HepG2 (cell line): ENCODE measurements around the gene SRCAP. TPM values are rescaled to one million over a fixed set of nuclear protein-coding genes. Genes with fewer than 3 reads are reported as not detected.

Experiments
- BCL6 ChIP-seq: IDR thresholded peaks from 2 replicates; pipeline ENCODE4 v1.6.1; 2016; ENCODE audit warnings: missing genetic modification reagents, missing compliant biosample characterization
- ELF4 ChIP-seq: sonication (generic); formaldehyde crosslinking; IDR thresholded peaks from 2 replicates; pipeline ENCODE4 v1.5.0; 2020; ENCODE audit warnings: missing genetic modification reagents, mild to moderate bottlenecking, moderate library complexity, borderline replicate concordance
- ELK4 ChIP-seq: sonication (generic); formaldehyde crosslinking; IDR thresholded peaks from 2 replicates; pipeline ENCODE4 v1.9.0; 2021; ENCODE audit warnings: missing genetic modification reagents, borderline replicate concordance
- HNF4A ChIP-seq: sonication (generic); formaldehyde crosslinking; IDR thresholded peaks from 2 replicates; pipeline ENCODE4 v1.4.0; 2020; ENCODE audit warnings: missing genetic modification reagents
- KDM6A ChIP-seq: IDR thresholded peaks from 2 replicates; pipeline ENCODE4 v1.6.1; 2016; ENCODE audit warnings: low read depth
- KLF6 ChIP-seq: IDR thresholded peaks from 2 replicates; pipeline ENCODE4 v1.8.0; 2016; ENCODE audit warnings: missing biosample characterization, missing genetic modification reagents
- MAZ ChIP-seq, 2 experiments: sonication (generic) in 1 of 2; formaldehyde crosslinking in 1 of 2; IDR thresholded peaks; 2 replicates each; pipeline versions ENCODE4 v1.5.0 to v1.6.1; 2012 to 2020; ENCODE audit warnings: low read depth in 2 of 2, mild to moderate bottlenecking in 2 of 2, borderline replicate concordance in 1 of 2, improper control_type of control experiment in 1 of 2, low read length in 1 of 2, missing genetic modification reagents in 1 of 2, moderate library complexity in 1 of 2
- NFIC ChIP-seq: IDR thresholded peaks from 2 replicates; pipeline ENCODE4 v1.6.1; 2012; ENCODE audit warnings: mild to moderate bottlenecking, low read length, inconsistent platforms
- PCBP2 ChIP-seq: fragments of 200-400 bp; formaldehyde crosslinking; optimal IDR thresholded peaks from 2 replicates; pipeline ENCODE3; 2018; ENCODE audit warnings: low read length, low read depth; ENCODE audit not compliant: poor library complexity, severe bottlenecking
- PITX1 ChIP-seq: sonication (generic); formaldehyde crosslinking; IDR thresholded peaks from 2 replicates; pipeline ENCODE4 v1.5.1; 2020; ENCODE audit warnings: mild to moderate bottlenecking, missing genetic modification reagents
- SP1 ChIP-seq, 2 experiments: fragments of 450-650 bp in 1 of 2; sonication (generic) in 1 of 2; formaldehyde crosslinking in 1 of 2; IDR thresholded peaks; 2 replicates each; pipeline versions ENCODE4 v1.4.0 to v1.6.1; 2016 to 2020; ENCODE audit warnings: missing genetic modification reagents in 1 of 2
- SPEN ChIP-seq: sonication (generic); formaldehyde crosslinking; IDR thresholded peaks from 2 replicates; pipeline ENCODE4 v1.5.1; 2020; ENCODE audit warnings: low read depth, mild to moderate bottlenecking, missing genetic modification reagents
- SUZ12 ChIP-seq: fragments of 150-350 bp; IDR thresholded peaks from 2 replicates; pipeline ENCODE4 v1.6.1; 2014; ENCODE audit warnings: low read depth, low read length
- TIGD3 ChIP-seq: sonication (generic); formaldehyde crosslinking; IDR thresholded peaks from 2 replicates; pipeline ENCODE4 v1.5.1; 2020; ENCODE audit warnings: mild to moderate bottlenecking, missing genetic modification reagents, borderline replicate concordance
- WIZ ChIP-seq: sonication (generic); formaldehyde crosslinking; IDR thresholded peaks from 2 replicates; pipeline ENCODE4 v1.5.1; 2020; ENCODE audit warnings: mild to moderate bottlenecking, missing genetic modification reagents
- ZC3H13 ChIP-seq: sonication (generic); formaldehyde crosslinking; IDR thresholded peaks from 2 replicates; pipeline ENCODE4 v1.8.1; 2023; ENCODE audit warnings: mild to moderate bottlenecking, missing genetic modification reagents, moderate library complexity
- ZNF24 ChIP-seq: fragments of 450-650 bp; IDR thresholded peaks from 2 replicates; pipeline ENCODE4 v1.6.1; 2017; ENCODE audit warnings: antibody characterized with exemption, mild to moderate bottlenecking
- ZNF598 ChIP-seq: sonication (generic); formaldehyde crosslinking; IDR thresholded peaks from 2 replicates; pipeline ENCODE4 v1.5.1; 2020; ENCODE audit warnings: mild to moderate bottlenecking, missing genetic modification reagents, borderline replicate concordance
- ZNF614 ChIP-seq: IDR thresholded peaks from 2 replicates; pipeline ENCODE4 v1.6.1; 2018; ENCODE audit warnings: missing biosample characterization, missing genetic modification reagents, inconsistent platforms, borderline replicate concordance
- ZNF770 ChIP-seq: sonication (generic); formaldehyde crosslinking; IDR thresholded peaks from 2 replicates; pipeline ENCODE4 v1.5.0; 2020; ENCODE audit warnings: mild to moderate bottlenecking, missing genetic modification reagents
- ZNF891 ChIP-seq: sonication (generic); formaldehyde crosslinking; IDR thresholded peaks from 2 replicates; pipeline ENCODE4 v1.5.0; 2020; ENCODE audit warnings: mild to moderate bottlenecking, missing genetic modification reagents
- polyA plus RNA-seq, 8 experiments: library from polyadenylated mRNA; depleted of rRNA in 3 of 8; stranded (reverse) in 7 of 8; unstranded in 1 of 8; fragments of >200 nt; fragmentation: Illumina TruSeq in 4 of 8; extraction: Trizol in 4 of 8; gene quantifications; 2 replicates each; pipeline versions ENCODE4 v1.2.1 to v1.2.3, GENCODE V29; 2011 to 2016; ENCODE audit warnings: low read depth in 4 of 8, missing spikeins in 1 of 8, mixed read lengths in 1 of 8; ENCODE audit not compliant: insufficient read depth in 1 of 8
- total RNA-seq, 5 experiments: library from RNA; depleted of rRNA; stranded (reverse); fragments of >200 nt; fragmentation: Illumina TruSeq; extraction: Trizol; gene quantifications; 2 replicates each; pipeline ENCODE4 v1.2.3, GENCODE V29; 2016; ENCODE audit warnings: low read depth in 1 of 5

Gene SRCAP
- total and polyA plus RNA-seq, 2 of the 13 experiments (the other 11 are each of a cell fraction or from before 2014, with no cell fraction given) = 4.9 to 9.0 TPM

- TF ChIP-seq ZNF598 (CRISPR knock-in tag) (peak; percentile 79; the same call in 1 of the 2 replicates), NFIC (no peak), PCBP2 (no peak), ZNF24 (0 out of 2 replicates have a peak, but pooled peaks have one; percentile 49), ZNF614 (peak; percentile 52; the same call in 1 of the 2 replicates), WIZ (CRISPR knock-in tag) (peak; percentile 37; the same call in 1 of the 2 replicates), ZNF770 (CRISPR knock-in tag) (peak; percentile 99), ELF4 (CRISPR knock-in tag) (peak; percentile 99), HNF4A (CRISPR knock-in tag) (peak; percentile 21; the same call in 1 of the 2 replicates), SPEN (CRISPR knock-in tag) (peak; percentile 86), ZC3H13 (CRISPR knock-in tag) (no peak), MAZ (IDR thresholded peaks at IDR 0.05; ENCODE audit: borderline replicate concordance, low read depth, low read length) (no peak; the same call in 1 of the 2 replicates), MAZ (CRISPR knock-in tag; IDR thresholded peaks at IDR 0.05; ENCODE audit: low read depth) (peak; percentile 73), KLF6 (CRISPR knock-in tag) (no peak), KDM6A (CRISPR knock-in tag) (0 out of 2 replicates have a peak, but pooled peaks have one; percentile 3), SP1 (IDR thresholded peaks at IDR 0.05) (no peak), SP1 (CRISPR knock-in tag; IDR thresholded peaks at IDR 0.05) (peak; percentile 30; the same call in 1 of the 2 replicates), PITX1 (CRISPR knock-in tag) (peak; percentile 89), ZNF891 (CRISPR knock-in tag) (peak; percentile 74), TIGD3 (CRISPR knock-in tag) (peak; percentile 57; the same call in 1 of the 2 replicates), ELK4 (CRISPR knock-in tag) (no peak), SUZ12 (no peak), BCL6 (0 out of 2 replicates have a peak, but pooled peaks have one; percentile 13)
Observed at GRCh38 chr16:30747799-30748633, 49.0 kb downstream of the SRCAP start, which contains the start of gene PHKG2 (continued).
